Neural crest cell (in vitro differentiated cells): ENCODE measurements around the gene ADAMTS2. TPM values are rescaled to one million over a fixed set of nuclear protein-coding genes. Genes with fewer than 3 reads are reported as not detected.

Experiments
- DNase-seq: peaks from one replicate; pipeline ENCODE4 v3.0.0; 2021; ENCODE audit warnings: low read depth, mixed read lengths, low spot score
- H3K27ac Mint-ChIP-seq: one replicate; pipeline ENCODE4 v1.8.0; 2021; ENCODE audit warnings: mild to moderate bottlenecking, mixed read lengths; ENCODE audit not compliant: unreplicated experiment
- H3K27me3 Mint-ChIP-seq: 2 replicates; pipeline ENCODE4 v1.8.0; 2021; ENCODE audit warnings: low read depth, mild to moderate bottlenecking, mixed read lengths
- H3K36me3 Mint-ChIP-seq: 2 replicates; pipeline ENCODE4 v1.8.0; 2021; ENCODE audit warnings: low read depth, mild to moderate bottlenecking, mixed read lengths
- H3K4me1 Mint-ChIP-seq: 2 replicates; pipeline ENCODE4 v1.8.0; 2021; ENCODE audit warnings: mixed read lengths
- H3K4me3 Mint-ChIP-seq: one replicate; pipeline ENCODE4 v1.8.0; 2021; ENCODE audit warnings: mild to moderate bottlenecking, mixed read lengths
- H3K9me3 Mint-ChIP-seq: 2 replicates; pipeline ENCODE4 v1.8.0; 2021; ENCODE audit warnings: mixed read lengths
- total RNA-seq: library from RNA; stranded (reverse); gene quantifications from 2 replicates; pipeline ENCODE4 v1.2.1, GENCODE V29; 2021
- TF ChIP-seq, protein P1 (sequence below): fragments of 200-600 bp; sonication (generic); conservative IDR thresholded peaks from 2 replicates; pipeline ENCODE4 v1.5.0; 2021; ENCODE audit warnings: antibody characterized with exemption, mild to moderate bottlenecking

ADAMTS2 gene
- total RNA-seq, 1 donor from 2014 or later = 1.5 TPM

DNA sequence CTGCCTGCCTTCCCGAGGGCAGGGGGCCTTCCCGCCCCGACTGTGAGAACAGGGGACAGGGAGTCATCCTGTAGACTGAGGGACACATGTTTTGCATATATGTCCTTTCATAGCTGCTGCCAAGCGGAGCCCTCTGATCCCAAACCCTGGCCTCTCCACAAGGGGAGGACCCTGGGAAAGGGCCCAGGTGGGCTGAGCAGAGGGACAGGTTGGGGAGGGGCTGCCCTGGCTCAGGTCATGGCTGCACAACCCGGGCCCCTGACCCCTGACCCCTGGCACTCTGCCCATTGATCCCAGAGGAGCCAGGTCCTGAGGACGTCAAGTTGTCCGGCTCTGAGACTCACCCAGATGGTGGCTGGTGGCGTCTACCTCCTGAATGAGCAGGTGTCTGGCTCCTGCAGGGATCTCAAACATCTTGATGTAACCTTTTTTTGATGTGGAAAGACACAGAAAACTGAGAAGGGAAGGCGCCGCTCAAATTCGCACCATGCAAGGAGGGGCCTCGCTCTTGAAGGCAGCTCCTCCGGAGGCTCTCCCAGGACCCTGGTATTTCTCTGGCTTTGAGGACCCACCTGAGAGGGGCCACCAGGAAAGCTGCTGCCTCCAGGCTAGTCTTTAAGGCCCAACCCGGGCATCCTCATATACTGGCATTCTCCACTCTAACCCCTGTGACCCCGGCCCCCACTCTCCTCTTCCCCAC lies 213.2 kb downstream of the ADAMTS2 start:
- no peak for DNase-seq
- Mint-ChIP-seq H3K4me3 (no peak overlapping the region), H3K36me3 (no peaks in the 10 kb centered on the region), H3K4me1 (peaks cover 3% of the 10 kb centered on the region), H3K27me3 (no peaks in the 10 kb centered on the region), H3K9me3 (no peaks in the 10 kb centered on the region), H3K27ac (no peak overlapping the region)
- TF ChIP-seq, protein P1, sequence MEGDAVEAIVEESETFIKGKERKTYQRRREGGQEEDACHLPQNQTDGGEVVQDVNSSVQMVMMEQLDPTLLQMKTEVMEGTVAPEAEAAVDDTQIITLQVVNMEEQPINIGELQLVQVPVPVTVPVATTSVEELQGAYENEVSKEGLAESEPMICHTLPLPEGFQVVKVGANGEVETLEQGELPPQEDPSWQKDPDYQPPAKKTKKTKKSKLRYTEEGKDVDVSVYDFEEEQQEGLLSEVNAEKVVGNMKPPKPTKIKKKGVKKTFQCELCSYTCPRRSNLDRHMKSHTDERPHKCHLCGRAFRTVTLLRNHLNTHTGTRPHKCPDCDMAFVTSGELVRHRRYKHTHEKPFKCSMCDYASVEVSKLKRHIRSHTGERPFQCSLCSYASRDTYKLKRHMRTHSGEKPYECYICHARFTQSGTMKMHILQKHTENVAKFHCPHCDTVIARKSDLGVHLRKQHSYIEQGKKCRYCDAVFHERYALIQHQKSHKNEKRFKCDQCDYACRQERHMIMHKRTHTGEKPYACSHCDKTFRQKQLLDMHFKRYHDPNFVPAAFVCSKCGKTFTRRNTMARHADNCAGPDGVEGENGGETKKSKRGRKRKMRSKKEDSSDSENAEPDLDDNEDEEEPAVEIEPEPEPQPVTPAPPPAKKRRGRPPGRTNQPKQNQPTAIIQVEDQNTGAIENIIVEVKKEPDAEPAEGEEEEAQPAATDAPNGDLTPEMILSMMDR = no peak

DNA sequence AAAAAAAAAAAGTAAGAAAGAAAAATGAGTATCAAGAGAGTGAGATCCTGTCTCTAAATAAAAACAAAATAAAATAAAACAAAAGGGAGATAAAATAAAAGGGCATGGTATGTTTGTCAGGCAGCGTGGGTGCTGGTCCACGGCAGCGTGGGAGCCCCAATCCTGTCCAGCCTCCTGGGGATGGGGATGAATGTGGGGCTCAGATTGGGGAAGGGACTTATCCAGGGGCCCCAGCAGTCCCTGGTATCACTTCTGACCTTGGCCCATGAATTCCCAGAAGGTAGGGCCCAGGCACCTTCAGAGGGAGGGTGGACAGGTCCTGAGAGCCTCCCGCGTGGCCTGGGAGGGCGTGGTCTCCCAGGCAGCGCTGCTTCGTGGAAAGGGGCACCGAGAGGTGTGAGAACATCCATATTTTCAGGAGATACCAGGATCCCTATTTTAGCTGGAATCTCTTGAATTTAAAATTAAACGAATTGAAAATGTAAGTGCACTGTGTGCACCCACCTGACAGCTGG lies 213.9 kb downstream of the ADAMTS2 start:
- Mint-ChIP-seq H3K4me1 (peaks cover 3% of the 10 kb centered on the region), H3K9me3 (no peaks in the 10 kb centered on the region), H3K27ac (no peak overlapping the region), H3K27me3 (no peaks in the 10 kb centered on the region), H3K4me3 (no peak overlapping the region), H3K36me3 (no peaks in the 10 kb centered on the region)
- TF ChIP-seq, protein P1 = no peak
- DNase-seq = no peak

DNA sequence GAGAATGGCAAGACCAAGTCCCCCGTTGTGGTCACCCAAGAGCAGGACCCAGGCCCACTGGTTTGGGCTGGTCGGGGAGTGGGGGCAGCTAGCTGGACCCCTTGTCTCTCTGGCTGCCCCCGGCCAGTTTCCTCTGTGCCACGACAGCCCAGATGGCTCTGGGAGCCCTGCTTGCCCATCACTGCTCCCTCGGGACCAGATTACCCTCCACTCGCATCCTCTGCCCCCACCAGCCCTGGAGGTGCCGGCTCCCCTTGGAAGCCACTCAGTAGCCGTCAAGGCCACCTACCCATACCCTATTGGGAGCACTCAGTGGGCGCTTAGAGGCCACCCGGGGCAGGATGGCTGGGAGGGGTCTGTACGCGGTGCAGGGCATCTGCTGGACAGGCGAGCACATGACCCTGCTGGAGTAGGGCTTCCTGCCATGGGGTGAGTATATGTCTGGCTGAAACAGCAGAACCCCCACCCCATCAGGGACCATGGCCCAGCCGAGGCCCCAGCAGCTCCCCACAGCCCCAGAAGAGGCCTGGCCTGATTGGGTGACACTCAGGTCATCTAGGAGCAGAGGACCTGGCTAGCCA lies 215.1 kb downstream of the ADAMTS2 start:
- Mint-ChIP-seq H3K27ac (no peak overlapping the region), H3K9me3 (no peaks in the 10 kb centered on the region), H3K4me1 (peaks cover 3% of the 10 kb centered on the region), H3K27me3 (no peaks in the 10 kb centered on the region), H3K4me3 (no peak overlapping the region), H3K36me3 (no peaks in the 10 kb centered on the region)
- TF ChIP-seq, protein P1 = no peak
- DNase-seq = no peak

DNA sequence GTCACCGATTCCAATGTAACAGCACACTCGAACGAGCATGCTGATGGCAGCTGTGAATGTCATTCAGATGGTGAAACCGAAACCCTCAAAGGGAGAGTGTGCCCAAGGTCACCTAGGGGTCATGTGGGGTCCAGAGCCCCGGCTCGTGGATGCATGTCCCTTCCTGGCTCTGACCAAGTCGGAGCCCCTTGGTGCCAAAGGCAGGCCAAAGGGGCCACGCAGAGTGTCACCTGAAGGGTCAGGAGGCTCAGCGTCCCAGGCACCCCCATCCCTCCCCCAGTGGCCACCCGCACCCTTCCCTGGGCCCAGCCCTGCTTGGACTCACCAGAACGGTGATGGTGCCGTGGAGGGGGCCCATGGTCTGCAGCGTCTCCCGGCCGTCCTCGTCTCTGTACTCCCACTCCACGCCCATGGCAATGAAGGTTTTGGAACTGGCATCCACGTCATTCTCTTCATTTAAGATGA lies 215.6 kb downstream of the ADAMTS2 start:
- no peak for DNase-seq
- Mint-ChIP-seq H3K27me3 (no peaks in the 10 kb centered on the region), H3K4me3 (no peak overlapping the region), H3K9me3 (no peaks in the 10 kb centered on the region), H3K36me3 (no peaks in the 10 kb centered on the region), H3K4me1 (peaks cover 3% of the 10 kb centered on the region), H3K27ac (no peak overlapping the region)
- TF ChIP-seq, protein P1 = no peak

DNA sequence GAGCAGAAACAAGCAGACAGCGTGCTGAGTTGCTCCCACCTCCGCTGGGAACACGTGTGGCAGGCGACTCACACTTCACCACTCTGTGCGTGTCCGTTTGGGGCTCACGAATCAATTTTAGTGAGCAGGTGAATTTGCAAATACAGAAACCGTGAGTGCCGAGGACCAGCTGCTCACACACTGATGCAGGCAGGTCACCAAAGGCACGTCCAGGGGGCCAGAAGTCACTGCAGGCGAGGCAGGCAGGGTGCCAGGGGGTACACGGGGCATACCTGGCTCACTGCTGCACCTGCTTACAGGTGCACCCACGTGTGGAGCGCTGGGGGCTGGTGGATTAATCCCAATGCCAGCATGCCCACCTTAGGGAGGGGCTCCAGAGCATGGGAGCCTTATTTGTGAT lies 216.3 kb downstream of the ADAMTS2 start:
- Mint-ChIP-seq H3K4me1 (peaks cover 3% of the 10 kb centered on the region), H3K4me3 (no peak overlapping the region), H3K36me3 (no peaks in the 10 kb centered on the region), H3K27ac (no peak overlapping the region), H3K27me3 (no peaks in the 10 kb centered on the region), H3K9me3 (no peaks in the 10 kb centered on the region)
- TF ChIP-seq, protein P1 = no peak
- no peak for DNase-seq
